Measurements from ENCODE around the gene CDC42BPA. TPM values are rescaled to one million over a fixed set of nuclear protein-coding genes. Genes with fewer than 3 reads are reported as not detected.

CDC42BPA gene
- polyA plus RNA-seq, 2 of the 4 experiments (the other 2 are of a cell fraction): 11.4 to 28.4 TPM

DNA sequence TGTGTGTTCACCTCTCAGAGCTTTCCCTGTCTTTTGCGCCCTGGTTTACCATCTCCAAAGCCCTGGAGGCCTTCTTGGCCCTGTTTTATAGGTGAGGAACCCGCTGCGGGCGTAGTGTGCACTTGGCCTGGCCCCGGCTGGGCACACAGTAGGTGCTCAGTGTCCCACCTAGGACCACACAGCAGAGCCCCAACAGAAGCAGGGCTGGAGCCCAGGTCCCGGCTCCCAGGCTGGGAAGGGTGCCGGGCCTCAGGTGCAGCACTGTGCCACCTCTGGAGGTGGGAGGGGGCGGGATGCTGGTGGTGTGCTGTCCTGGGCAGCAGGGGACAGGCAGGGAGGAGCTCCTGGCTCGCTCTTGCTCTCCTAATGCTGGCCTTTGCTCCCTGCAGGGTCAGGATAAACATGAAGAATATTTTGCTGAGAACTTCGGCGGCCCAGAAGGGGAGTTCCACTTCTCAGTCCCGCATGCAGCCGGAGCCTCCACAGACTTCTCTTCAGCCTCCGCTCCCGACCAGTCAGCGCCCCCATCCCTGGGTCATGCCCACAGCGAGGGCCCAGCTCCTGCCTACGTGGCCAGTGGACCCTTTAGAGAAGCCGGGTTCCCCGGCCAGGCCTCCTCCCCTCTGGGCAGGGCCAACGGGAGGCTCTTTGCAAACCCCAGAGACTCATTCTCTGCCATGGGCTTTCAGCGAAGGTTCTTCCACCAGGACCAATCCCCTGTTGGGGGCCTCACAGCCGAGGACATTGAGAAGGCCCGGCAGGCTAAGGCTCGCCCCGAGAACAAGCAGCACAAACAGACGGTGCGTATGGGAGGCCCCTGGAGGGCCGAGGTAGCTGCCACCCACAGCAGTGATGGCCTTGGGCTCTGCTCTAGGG, 353.4 kb downstream of the CDC42BPA start (continued):
- TF ChIP-seq, protein P1, sequence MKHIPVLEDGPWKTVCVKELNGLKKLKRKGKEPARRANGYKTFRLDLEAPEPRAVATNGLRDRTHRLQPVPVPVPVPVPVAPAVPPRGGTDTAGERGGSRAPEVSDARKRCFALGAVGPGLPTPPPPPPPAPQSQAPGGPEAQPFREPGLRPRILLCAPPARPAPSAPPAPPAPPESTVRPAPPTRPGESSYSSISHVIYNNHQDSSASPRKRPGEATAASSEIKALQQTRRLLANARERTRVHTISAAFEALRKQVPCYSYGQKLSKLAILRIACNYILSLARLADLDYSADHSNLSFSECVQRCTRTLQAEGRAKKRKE (CRISPR knock-in tag; IDR thresholded peaks at IDR 0.05; ENCODE audit: low read depth): no peak
- no peak for TF ChIP-seq RFX5 (IDR thresholded peaks at IDR 0.05)
- TF ChIP-seq, protein P2, sequence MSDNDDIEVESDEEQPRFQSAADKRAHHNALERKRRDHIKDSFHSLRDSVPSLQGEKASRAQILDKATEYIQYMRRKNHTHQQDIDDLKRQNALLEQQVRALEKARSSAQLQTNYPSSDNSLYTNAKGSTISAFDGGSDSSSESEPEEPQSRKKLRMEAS (IDR thresholded peaks at IDR 0.05): no peak
- TF ChIP-seq ZSCAN20 (CRISPR knock-in tag; IDR thresholded peaks at IDR 0.05): no peak
- TF ChIP-seq NPAS2 (CRISPR knock-in tag; IDR thresholded peaks at IDR 0.05; ENCODE audit: borderline replicate concordance): no peak

DNA sequence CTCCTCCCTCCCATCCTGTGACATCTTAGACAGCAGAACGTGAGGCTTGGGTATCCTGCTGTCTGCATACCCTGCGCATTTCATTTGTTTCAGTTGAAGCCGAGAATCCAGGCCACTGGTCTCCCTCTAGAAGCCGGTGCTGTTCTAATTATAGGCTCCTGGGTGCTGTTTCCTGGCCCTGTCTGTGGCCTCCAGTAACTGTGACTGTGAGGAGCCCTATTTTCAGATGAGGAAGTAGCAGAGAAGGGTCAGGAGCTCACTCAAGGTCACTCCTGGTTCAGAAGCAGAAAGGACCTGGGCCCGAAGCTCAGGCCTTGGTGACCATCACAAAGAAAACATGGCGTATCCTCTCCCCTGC, 354.2 kb downstream of the CDC42BPA start:
- CTCF ChIA-PET: no interaction called here

More for the DNA sequence above, 354.2 kb downstream of the CDC42BPA start:
- ATAC-seq: no peak
- Histone ChIP-seq H3K4me1 (no peaks in the 10 kb centered on the region), H3K27ac (no peak overlapping the region), H3K9me3 (no peaks in the 10 kb centered on the region; the same call in 2 of the 3 replicates), H3K4me2 (no peak overlapping the region), H3K4me3 (no peak overlapping the region)
- no peak for TF ChIP-seq FOXS1 (CRISPR knock-in tag; IDR thresholded peaks at IDR 0.05)
- no peak for TF ChIP-seq RFX5 (IDR thresholded peaks at IDR 0.05)
- no peak for TF ChIP-seq POLR2A (IDR thresholded peaks at IDR 0.05; ENCODE audit: low read length)
- TF ChIP-seq, protein P3, sequence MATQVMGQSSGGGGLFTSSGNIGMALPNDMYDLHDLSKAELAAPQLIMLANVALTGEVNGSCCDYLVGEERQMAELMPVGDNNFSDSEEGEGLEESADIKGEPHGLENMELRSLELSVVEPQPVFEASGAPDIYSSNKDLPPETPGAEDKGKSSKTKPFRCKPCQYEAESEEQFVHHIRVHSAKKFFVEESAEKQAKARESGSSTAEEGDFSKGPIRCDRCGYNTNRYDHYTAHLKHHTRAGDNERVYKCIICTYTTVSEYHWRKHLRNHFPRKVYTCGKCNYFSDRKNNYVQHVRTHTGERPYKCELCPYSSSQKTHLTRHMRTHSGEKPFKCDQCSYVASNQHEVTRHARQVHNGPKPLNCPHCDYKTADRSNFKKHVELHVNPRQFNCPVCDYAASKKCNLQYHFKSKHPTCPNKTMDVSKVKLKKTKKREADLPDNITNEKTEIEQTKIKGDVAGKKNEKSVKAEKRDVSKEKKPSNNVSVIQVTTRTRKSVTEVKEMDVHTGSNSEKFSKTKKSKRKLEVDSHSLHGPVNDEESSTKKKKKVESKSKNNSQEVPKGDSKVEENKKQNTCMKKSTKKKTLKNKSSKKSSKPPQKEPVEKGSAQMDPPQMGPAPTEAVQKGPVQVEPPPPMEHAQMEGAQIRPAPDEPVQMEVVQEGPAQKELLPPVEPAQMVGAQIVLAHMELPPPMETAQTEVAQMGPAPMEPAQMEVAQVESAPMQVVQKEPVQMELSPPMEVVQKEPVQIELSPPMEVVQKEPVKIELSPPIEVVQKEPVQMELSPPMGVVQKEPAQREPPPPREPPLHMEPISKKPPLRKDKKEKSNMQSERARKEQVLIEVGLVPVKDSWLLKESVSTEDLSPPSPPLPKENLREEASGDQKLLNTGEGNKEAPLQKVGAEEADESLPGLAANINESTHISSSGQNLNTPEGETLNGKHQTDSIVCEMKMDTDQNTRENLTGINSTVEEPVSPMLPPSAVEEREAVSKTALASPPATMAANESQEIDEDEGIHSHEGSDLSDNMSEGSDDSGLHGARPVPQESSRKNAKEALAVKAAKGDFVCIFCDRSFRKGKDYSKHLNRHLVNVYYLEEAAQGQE (IDR thresholded peaks at IDR 0.05): no peak
- TF ChIP-seq, protein P4, sequence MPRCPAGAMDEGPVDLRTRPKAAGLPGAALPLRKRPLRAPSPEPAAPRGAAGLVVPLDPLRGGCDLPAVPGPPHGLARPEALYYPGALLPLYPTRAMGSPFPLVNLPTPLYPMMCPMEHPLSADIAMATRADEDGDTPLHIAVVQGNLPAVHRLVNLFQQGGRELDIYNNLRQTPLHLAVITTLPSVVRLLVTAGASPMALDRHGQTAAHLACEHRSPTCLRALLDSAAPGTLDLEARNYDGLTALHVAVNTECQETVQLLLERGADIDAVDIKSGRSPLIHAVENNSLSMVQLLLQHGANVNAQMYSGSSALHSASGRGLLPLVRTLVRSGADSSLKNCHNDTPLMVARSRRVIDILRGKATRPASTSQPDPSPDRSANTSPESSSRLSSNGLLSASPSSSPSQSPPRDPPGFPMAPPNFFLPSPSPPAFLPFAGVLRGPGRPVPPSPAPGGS (IDR thresholded peaks at IDR 0.05): no peak
- TF ChIP-seq, protein P5, sequence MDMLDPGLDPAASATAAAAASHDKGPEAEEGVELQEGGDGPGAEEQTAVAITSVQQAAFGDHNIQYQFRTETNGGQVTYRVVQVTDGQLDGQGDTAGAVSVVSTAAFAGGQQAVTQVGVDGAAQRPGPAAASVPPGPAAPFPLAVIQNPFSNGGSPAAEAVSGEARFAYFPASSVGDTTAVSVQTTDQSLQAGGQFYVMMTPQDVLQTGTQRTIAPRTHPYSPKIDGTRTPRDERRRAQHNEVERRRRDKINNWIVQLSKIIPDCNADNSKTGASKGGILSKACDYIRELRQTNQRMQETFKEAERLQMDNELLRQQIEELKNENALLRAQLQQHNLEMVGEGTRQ (IDR thresholded peaks at IDR 0.05): no peak
- TF ChIP-seq HOXB13 (CRISPR knock-in tag; IDR thresholded peaks at IDR 0.05; ENCODE audit: low read depth): no peak
- TF ChIP-seq, protein P1 (CRISPR knock-in tag; IDR thresholded peaks at IDR 0.05; ENCODE audit: low read depth): no peak
- TF ChIP-seq ZSCAN20 (CRISPR knock-in tag; IDR thresholded peaks at IDR 0.05): no peak
- POLR2A ChIA-PET: no interaction called here
- no peak for FAIRE-seq
- no peak for DNase-seq (ENCODE audit: low read depth in 1 of 2, low spot score in 1 of 2)
- 88% methylated on average over 6 of the region's 6 CpGs for WGBS (ENCODE audit: missing lambda C conversion rate)
